GM18499 (cell line): ENCODE data around the gene DAB1.

Source experiments
- ATAC-seq: cut with Tn5 transposase; IDR thresholded peaks from one replicate; pipeline ENCODE4 v1.9.1; 2021; ENCODE audit warnings: moderate number of reproducible peaks; ENCODE audit not compliant: insufficient read depth, unreplicated experiment

Gene DAB1

DNA sequence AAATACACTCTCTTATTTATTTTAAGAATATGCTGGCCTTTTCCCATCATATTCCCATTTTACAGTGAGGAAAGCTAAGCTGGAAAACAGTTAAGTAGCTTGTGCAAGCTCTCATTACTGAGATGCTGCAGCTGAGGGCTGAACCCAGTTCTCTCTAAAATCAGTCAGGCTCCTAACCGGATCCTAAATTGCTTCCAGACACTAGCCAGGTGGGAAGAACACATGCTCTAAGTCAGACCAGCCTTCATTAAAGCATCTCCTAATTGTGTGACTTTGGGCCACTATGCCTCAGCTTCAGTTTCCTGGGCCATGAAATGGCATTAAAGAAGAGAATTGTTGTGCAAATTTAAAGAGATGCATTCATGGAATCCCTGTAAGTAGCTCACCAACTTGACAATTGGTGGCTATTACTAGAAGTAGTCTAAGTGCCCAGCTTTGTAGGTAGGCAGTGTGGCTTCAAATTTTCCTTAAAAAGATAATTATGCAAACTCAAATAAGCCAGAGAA is 228.4 kb downstream of the DAB1 start:
- no peak for ATAC-seq

DNA sequence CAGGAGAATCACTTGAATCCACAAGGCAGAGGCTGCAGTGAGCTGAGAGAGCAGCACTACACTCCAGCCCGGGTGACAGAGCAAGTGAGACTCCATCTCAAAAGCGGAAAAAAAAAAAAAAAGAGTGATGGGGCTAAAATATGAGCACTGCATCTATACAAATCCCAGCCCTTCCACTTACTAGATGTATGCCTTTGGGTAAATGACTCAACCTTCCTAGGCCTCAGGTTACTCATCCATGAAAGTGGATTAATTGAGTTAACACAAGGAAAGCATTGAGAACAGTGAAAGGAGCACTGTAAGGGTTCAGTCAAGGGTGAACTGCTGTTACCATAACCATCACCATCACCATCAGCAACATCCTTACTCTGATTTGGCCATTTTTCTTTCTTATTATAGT is 231.6 kb downstream of the DAB1 start:
- no peak for ATAC-seq

DNA sequence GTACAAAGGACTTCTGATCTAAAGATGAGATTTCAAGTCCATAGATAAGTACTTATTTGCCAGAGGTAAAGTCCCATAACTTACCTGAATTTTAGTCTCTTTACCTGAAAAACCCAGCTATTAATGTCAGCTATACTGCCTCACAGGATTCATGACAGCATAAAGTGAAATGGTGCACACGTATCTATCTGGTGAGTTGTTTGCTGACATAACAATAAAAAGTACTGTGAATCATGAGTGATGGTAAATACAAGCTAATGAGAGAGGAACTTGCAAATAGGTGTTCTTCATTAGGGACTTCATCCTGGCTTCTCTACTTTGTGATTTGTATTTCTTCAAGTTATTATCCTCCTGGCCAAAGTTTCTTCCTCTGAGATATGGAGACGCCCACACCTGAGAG is 233.0 kb downstream of the DAB1 start:
- ATAC-seq, result no peak

DNA sequence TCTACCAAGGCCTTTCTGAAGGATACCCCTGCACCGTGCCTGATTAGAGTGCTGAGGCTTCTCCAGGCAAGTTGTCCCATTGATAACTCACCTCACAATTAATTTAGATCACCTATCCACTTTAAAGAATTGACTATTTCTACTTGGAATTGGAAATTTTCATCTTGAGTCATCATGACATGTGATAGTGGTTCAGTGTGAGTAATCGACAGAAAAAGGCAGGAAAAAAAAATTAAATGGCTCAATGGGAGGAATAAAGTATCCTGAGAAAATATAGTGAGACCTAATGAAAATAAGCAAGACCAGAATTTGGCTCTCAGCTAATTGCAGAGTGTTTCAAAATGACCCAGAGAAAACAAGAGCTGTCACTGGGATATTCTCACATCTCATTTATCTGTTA is 235.7 kb downstream of the DAB1 start:
- ATAC-seq, result no peak

DNA sequence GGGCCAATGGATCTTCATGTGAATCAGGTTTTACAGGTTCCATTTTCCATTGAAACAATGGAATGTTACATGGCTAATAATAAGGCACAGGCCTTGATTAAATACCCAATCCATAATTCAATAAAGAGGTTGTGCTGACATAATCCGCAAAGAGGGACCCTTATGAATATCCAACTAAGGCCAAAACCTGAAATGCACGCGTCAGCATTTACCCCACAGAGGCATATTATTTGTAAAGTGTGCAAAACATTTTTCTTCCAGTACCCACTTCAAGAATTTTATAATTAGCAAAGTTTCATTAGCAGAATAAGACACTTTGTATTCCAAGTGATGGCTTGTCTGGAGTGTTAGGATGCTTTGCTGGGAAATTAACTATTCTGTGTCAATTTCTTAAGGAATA is 237.4 kb downstream of the DAB1 start:
- ATAC-seq, result no peak

DNA sequence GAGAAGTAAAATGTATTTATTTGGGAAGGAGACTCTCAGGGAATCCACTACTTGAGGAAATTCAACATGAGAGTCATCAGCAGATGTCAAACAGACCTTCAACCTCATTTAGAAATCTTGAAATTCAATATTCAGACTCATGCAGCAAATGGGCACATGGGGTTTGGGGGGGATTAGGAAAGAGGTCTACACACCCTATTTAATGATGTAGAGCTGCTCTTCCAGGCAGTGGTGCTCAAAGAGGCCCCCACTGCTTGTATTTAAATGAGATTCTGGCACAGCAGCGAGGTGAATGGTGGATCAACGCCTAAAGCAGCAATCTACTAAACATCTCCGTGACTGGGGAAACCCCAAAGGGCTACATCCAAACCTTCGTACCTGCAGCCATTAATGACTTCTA is 244.9 kb downstream of the DAB1 start:
- ATAC-seq, result no peak

DNA sequence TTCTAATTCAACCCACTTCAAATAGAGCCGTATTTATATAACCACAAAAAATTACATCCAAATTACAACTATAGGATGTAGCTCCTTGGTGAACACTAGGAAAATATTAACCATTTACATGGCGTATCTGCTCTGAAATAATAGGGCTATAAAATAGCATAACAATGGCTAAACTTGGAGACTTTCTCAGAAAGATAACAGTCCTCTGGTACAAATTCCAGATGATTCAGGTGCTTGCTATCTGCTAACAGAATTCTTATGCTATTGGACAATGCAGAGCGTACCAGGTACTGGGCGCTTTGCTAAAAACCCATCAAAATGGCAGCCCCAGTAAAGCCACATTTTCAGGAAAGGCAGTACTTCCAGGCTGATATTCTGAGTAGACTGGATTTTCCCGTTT is 248.4 kb downstream of the DAB1 start:
- no peak for ATAC-seq

DNA sequence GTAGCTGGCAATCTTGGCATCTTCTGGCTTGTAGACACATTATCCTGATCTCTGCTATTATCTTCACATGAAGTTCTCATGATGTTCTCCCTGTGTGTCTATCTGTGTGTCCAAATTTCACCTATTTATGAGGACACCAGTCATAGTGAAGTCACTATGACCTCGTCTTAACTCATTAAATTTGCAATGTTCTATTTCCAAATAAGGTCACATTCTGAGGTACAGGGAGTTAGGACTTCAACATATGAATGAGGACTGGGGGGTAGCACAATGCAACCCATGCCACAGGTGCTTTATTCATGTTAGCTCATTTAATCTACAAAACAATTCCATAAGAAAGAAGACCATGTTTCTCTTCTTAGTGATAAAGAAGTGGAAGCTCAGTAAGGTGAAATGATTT is 251.8 kb downstream of the DAB1 start:
- no peak for ATAC-seq

DNA sequence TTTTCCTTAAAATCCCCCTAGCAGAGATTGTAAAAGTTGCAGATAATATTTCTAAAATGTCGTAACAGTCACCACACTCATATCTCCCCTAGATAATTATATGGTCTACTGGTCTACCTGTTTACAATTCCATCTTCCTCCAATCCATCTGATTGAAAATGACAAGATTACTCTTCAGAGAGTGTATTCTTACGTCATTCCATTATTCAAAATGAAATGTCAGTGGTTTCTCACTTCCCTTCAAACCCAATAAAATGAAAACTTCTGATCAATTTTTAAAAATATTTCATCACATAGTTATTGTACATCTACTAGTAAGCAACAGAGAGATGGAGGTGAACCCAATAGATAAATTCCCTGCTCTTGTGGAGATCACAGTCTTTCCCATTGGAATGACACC is 255.9 kb downstream of the DAB1 start:
- ATAC-seq, result no peak

DNA sequence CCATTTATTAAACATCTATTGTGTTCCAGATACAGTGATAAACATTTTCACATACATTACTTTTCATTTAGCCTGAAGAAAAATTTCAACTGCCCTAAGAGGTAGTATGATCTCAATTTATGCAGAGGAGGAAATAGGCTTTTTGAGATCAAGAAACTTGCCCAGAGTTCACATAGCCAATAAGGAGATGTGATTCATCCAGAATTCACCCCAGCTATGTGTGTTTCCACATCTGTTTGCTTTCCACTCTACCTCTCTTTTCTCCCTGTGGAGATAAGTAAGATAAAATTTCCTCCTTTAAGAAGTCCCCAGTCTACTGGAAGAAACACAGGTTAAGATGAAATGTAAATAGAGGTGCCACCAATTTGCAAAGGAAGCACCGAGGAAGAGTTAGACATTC is 258.3 kb downstream of the DAB1 start:
- no peak for ATAC-seq

DNA sequence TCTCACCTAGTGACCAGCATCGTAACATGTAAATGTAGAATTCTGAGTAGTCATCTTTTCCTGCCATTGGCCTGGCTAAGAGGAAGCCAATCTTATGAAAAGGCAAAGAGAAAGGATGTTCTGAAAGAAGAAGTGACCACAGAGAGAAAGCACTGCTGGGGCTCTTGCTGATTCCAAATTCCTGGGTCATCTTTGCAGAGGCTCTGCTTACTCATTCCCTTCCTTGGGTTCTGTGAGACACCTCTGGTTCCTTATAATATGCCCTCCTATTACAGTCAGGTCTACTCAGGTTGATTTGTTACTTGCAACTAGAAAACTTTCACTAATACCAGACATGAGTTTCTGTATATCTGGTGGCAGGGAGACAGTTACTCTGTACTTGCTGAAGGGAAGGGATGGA is 259.3 kb downstream of the DAB1 start:
- ATAC-seq, result no peak

DNA sequence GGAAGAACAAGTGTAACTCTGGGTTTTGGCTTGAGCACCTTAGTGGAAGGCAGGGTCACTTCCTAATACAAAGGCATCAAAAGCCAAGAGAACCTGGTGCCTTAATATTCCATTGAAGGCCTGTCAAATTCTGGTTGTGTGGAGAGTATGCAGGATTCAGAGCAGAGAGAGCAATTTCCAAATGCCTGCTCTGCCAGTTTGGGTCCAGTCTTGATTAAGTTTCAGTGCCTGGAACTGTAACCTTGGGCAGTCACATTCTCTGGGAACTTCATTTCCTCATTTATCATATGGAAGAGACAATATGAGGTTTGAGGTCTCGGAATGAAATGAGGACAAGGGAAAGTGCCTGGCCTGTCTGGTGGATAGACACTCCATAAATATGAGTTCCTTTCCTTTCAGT is 260.1 kb downstream of the DAB1 start:
- ATAC-seq, result no peak

DNA sequence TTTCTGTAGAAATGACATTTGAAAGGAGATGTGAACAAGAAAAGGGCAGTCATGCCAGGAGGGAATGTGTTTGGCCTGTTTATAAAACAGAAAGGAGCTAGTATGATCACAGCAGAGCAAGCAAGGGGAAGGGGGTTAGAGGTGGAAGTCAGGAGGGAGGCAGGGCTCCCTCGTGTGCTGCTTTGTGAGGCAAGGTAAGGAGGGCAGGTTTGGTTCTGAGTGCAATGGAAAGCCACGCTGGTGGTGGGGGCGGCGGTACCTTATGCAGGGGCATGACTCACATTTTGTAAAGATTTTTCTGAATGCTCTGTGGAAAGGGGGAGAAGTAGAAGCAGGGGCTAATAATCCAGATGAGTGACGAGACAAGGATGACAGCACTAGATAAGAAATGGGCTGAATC is 260.5 kb downstream of the DAB1 start:
- no peak for ATAC-seq

DNA sequence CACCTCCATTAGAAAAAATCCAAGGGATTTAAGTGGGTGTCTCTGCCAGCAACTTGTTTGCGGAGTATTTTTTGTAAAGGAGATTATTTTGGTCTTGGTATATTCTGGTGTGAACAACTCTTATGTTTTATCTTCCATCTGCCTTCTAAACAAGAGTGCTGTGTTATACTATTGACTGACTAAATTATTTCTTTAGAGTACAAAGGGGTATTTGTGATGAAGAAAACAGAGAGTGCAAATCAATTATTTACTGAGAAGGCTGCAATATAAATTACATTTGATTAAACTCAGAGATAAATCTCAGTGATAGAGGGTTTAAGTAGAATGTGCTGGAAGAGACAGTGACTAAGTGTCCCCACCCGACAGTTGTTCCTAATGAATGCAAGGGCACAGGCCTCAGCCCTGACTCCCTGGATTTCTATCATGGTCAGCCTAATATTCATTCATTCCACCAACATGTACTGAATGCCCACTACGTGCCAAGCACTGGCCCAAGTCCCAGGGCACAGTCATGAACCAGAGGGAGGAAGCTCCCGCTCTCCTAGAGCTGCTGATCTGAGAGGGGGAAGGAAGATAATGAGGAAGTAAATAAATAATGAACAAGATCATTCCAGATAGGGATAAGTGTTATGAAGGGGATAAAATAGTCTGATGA is 261.1 kb downstream of the DAB1 start:
- no peak for ATAC-seq

DNA sequence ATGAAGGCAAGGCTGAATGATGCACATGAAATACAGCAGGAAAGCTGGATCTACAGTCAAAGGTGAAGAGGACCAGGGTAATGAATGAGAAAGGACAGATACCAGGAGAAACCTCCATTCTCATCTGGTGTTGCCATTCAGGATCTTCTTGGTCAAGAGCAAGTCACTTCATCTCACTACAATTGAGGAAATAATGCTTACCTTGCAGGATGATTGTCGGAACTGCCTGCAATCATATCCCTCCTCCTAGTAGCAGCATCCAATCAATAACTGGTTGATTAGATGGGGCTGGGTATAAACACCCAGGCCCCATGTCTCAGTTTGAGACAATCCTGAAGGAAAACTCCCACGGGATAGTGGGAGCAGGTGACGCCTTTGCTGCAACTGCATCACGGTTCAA is 263.3 kb downstream of the DAB1 start:
- ATAC-seq, result no peak

DNA sequence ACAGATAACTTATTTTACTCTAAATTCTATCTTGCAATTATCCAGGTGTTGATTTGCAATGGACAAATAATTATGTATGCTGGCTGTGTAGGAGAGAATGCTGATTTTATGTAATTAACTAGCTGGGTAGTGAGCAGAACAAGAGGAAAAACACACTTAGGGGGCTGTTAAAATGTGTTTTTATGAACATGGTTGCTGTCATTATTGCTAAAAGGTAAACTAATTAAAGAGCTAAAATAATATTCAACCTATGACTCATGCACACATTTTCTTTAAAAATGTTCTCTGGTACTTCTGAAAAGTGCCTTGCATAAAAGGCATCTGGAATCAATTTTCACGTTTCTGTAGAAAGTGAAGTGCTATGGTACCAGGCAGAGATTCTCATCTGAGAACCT is 265.3 kb downstream of the DAB1 start:
- no peak for ATAC-seq

DNA sequence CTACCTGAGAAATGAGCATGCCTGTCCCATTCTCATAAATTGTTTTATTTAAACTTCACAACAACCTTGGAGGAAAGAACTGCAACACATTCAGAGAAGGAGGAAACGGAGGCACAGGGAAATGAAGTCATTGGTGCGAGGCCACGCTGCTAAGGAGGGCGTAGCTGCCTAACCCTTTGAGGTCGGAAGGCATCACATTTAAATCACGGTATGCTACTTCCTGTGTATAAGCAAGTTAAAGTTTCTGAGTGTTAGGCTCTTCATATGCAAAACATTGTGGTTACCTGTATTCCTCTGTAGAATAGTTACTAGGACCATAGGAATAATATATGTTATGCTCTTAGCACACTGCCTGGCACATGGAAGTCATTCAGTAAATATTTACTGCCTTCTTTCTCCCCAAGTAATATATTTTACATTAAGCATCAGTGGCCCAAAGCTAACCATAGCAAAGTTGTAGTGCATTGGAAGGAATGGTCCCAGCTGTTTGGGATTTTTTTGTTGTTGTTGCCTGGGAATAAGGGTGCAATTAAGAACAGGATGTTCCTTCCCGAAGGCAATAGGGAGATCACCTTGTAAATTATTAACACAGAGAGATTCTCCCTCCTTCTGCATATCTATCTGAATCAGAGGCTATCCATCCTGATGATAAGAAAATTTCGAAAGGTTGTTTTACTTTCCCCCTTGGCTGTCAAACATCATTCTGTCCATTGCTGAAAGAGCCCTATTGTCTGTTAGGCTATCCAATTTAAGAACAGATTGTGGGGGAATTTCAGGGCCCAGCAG is 265.8 kb downstream of the DAB1 start:
- ATAC-seq, result no peak

DNA sequence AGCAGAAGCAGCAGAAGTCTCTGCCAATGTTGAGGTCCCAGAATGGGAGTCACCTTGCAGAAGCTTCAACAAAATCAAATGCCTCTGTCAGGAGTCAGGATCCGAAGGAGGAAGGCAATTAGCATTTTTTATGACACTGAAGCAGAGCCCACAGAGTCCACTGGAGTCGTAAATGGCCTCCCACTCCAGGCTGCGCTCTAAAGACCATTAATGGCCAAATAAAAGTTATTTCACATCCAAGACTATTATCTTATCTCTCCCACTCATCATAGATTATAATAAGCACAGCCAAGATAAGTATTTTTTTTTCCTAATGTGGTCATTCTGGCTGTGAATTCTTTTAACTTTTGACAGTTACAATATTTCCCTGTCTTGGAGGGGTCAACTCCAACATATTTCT is 267.0 kb downstream of the DAB1 start:
- ATAC-seq, result no peak

DNA sequence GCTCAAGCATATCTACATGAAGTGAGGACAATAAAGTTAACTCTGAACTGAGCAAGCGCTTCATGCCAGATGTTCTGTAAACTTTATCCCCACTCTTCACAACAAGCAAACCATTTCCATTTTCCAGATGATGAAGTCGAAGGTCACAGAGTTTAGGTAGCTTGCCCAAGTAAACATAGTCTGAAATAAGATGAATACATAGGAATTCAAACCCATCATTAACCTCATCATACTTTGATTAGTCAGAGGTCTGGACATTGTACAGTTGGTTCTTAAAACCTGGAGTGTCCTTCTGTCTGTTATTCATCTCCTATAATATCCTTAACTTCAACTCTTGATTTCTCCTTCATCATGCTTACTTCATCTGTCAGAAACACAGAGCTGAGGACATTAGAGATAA is 277.8 kb downstream of the DAB1 start:
- no peak for ATAC-seq

DNA sequence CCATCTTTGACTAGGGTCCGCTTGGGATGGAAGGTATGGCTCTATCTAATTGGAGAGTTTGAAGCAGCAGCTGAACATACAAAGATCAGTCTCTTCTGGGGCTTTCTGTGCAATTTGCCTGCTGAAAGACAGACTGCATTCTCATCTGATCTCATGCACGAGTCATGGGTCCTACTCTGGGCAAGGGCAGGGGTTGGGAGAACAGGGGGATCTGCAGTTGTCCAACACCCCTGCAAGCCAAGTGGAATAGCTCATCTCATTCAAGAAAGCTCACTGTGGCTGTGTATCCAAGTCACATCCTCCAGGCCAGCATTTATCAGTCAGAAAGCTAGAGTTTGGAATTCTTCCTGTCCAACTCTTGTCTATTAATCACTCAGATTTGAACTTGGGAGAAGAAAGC is 280.9 kb downstream of the DAB1 start:
- no peak for ATAC-seq

DNA sequence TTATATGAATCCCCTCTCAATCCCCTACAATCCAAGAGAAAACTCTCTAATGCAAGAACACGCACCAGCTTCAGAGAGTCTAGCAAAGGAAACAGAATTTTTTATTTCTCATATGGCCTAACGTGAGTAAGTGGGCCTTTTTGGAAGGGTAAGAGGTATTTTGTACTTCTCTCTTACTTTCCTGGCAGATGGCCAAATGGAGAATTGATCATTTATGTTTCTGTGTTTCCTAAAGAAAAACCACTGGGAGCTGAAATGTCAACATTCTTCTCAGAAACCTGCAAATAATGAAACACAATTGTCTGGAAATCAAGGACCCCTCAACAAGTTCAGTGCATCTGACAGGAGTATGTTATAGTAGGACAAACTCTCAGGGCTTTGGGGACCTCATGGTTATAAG is 281.7 kb downstream of the DAB1 start:
- no peak for ATAC-seq

DNA sequence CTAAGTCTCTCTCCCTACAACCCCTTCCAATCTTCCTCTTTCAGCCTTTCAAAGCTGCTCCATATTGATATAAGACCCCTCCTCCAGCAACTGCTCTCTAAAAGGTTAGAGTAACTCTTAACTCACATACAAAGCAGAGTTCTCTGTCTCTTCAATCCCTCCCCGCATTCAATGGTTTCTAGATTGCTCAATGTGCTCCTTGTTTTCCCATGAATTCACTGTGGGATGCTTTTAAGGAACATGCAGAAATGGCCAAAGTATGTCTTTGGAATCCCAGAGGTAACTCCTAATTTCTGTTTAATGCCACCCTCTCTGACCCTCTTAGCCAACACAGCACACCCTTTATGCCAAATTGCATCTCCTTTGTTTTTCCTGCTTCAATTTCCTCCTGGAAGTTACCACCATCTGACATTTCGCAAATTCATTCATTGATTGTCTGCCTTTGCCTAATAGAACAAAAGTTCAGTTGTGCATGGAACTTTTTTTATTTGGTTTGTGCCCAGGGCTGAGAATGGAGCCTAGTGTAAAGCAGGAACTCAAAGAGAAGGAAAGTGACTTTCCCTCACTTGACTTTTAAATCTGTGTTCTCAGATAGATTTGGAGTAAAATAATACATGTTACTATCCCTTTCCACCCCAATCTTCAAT is 285.3 kb downstream of the DAB1 start:
- ATAC-seq, result no peak
